HEK293T (cell line): ENCODE measurements around the gene PIEZO1.

ENCODE experiments used
- ARNT ChIP-seq: fragments of 450-650 bp; IDR thresholded peaks from 2 replicates; pipeline ENCODE4 v1.6.1; 2017; ENCODE audit warnings: mild to moderate bottlenecking
- SP1 ChIP-seq: fragments of 450-650 bp; IDR thresholded peaks from 2 replicates; pipeline ENCODE4 v1.6.1; 2017
- SUZ12 ChIP-seq: fragments of 450-650 bp; IDR thresholded peaks from 2 replicates; pipeline ENCODE4 v1.6.1; 2016; ENCODE audit warnings: mild to moderate bottlenecking

GRCh38 chr16:88831838-88832237, 46.8 kb upstream of the PIEZO1 start:
- TF ChIP-seq SP1 (no peak), SUZ12 (no peak), ARNT (no peak)
